Myocyte (in vitro differentiated cells): ENCODE data around the gene BTBD17. TPM values are rescaled to one million over a fixed set of nuclear protein-coding genes. Genes with fewer than 3 reads are reported as not detected.
"Not testable (repeated sequence)": the region's sequence is repeated elsewhere in the genome, so short reads cannot be mapped to it uniquely, and the experiment has no call there.

Source experiments
- DNase-seq: peaks from one replicate; pipeline ENCODE4 v3.0.0-alpha.2; 2012; ENCODE audit warnings: low read depth
- polyA plus RNA-seq: library from polyadenylated mRNA; unstranded; fragments of >200 nt; gene quantifications from one replicate; pipeline ENCODE4 v1.2.1, GENCODE V29; 2012; ENCODE audit warnings: missing spikeins
- total RNA-seq: library from RNA; depleted of rRNA; stranded (reverse); fragments of >200 nt; gene quantifications from 2 replicates; pipeline ENCODE4 v1.2.3, GENCODE V29; 2014

BTBD17 gene, protein sequence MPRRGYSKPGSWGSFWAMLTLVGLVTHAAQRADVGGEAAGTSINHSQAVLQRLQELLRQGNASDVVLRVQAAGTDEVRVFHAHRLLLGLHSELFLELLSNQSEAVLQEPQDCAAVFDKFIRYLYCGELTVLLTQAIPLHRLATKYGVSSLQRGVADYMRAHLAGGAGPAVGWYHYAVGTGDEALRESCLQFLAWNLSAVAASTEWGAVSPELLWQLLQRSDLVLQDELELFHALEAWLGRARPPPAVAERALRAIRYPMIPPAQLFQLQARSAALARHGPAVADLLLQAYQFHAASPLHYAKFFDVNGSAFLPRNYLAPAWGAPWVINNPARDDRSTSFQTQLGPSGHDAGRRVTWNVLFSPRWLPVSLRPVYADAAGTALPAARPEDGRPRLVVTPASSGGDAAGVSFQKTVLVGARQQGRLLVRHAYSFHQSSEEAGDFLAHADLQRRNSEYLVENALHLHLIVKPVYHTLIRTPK
- not detected in 2 replicates for total RNA-seq
- polyA plus RNA-seq, result not detected

DNA sequence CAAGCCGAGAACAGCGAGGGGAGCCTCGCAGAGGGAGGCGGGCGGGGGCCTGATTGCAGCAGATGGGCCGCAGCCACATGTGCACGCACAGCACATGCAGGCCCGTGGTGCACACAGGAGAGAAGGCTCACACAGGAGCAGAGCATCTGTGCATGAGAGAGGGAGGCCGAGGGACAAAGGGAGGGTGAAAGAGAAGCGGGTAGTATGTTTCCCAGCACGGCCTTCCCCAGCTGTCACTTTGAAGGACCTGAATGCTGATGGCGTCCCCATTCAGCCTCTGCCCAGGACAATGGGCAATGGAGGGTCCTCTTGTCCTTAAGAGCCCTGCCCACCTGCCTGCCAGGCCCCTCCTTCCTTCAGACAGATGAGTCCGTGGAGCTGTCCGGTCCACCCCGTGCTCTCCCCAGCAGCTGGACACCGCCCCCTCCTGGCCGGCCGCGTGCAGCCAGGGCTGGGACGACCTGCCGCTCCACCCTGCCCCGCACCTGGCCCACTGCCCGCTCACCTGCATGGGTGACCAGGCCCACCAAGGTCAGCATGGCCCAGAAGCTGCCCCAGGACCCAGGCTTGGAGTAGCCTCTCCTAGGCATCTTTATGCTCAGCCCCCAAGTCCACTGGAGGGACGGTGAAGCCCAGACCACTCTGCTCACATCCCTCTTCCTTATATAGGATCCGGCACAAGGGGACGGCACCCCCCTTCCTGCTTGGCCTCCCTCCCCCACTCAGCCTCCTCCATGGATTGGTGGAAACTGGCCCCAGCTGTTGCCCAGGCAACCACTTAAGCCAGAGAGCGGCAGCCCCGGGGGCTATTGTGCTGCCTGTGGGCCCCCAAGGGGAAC is at the start of gene BTBD17:
Gene BTBD17 (minus strand): TSS at position 639 of the 839 bp plus-strand sequence. CDS start 49 bp downstream, at position 590.
- no peak for DNase-seq

DNA sequence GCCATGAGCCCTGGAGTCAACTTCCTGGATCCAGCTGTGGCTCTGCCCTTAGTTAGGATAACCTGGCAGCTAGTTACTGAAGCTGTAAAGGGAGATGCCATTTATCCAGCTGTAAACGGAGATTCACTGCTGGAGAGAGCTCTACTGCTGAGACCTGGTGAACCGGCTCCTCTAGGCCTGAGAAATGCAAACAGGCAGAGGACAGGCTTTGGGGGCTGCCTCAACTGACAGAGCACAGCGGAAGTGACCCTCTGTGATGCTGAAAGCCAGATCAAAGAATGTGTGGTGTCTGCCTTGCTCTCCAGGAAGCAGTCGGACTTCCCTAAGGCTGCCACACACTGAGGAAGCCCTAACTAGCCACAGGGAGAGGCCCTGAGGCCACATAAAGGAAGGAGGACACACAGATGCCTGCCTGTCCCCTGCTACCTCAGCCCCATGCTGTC is 48.4 kb upstream of the BTBD17 start:
- DNase-seq, result no peak

DNA sequence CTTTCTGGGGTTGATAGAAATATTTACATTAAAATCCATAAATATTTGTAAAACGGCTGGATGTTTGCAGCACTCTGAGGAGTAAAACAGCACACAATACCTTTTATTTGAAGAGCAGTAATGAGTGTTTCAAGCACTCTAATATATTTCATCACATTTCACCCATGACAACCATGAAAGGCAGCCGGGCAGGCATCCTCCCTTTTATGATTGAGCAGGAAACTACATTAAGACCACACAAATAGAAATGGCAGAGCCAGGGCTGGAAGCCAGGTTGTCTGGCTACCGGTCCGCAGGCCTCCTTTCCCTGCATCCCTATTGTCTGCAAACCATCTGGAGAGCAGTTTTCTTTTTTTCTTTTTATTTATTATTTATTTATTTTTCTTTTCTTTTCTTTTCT is 47.1 kb upstream of the BTBD17 start:
- DNase-seq, result no peak

DNA sequence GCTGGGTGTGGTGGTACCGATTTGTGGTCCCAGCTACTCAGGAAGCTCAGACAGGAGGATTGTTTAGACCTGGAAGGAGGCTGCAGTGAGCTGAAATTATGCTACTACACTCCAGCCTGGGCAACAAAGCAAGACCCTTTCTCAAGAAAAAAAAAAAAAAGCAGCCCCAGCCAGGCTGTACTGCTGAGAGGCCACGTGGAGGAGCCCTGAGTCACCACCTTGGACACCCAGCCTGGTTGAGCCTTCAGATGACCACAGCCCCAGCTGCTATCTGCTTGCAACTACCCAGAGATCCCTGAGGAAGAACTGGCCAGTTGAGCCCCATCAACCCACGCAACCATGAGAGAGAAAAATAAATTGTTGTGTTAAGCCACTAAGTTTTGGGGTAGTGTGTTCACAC is 46.6 kb upstream of the BTBD17 start:
- peak; percentile 1 for DNase-seq

DNA sequence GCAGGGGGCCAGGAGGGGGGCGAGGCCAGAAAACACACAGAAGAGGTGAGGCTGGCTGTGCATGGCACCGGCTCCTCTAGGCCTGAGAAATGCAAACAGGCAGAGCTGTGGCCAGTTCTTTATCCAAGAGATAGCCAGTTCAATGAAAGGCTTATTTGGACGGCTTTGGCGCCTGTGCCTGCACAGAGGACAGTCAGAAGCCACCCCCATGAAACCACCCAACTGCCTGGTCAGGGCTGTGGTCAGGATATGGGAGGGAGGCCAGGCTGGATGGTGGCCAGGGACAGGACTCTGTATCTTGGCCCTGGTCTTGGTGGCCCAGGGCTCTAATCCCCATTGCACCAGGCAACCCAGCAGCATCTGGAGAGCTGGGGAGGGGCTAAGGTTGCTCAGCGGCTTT is 45.7 kb upstream of the BTBD17 start:
- DNase-seq, result no peak

DNA sequence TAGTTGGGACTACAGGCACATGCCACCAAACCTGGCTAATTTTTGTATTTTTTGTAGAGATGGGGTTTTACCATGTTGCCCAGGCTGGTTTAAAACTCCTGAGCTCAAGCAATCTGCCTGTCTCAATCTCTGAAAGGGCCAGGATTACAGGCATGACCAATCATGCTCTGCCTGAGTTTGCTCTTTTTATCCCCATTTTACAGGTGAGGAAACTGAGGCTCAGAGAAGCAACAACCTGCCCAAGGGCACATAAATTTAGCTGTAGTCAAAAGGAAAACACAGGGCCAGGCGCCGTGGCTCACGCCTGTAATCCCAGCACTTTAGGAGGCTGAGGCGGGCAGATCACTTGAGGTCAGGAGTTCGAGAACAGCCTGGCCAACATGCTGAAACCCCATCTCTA is 43.6 kb upstream of the BTBD17 start:
- DNase-seq, result not testable (repeated sequence)

DNA sequence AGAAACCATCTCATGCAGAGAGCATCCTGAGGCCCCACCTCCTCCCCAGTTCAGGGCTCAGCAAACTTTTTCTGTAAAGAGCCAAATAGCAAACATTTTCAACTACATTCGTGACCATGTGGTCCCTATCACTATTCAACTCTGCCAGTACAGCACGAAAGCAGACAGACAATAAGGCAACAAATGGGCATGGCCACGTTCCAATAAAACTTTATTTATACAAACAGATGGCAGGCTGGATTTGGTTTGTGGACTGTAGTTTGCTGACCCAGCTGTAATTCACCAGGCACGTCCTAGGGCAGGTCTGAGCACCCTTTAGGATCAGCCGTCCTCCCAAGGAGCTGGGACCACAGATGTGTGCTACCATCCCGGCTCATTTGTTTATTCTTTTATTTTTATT is 43.1 kb upstream of the BTBD17 start:
- no peak for DNase-seq

DNA sequence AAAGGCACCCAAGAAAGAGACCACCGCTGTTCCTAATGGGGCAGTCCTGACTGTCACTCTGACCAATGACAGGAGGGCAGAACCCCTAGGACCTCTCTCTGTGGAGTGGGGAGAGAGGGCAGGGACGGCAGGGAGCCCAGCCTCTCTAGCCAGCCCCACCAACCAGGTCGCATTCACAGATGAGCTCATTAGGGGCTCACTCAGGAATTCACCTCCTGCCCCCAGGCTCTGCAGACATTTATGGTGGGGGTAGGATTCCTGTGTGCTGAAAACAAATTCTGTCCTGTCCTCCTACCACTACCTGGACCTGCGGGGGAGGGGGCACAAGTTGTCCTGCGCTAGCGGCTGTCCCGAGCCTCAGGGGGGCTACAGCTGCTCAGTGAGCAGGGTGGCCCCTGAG is 42.5 kb upstream of the BTBD17 start:
- no peak for DNase-seq

DNA sequence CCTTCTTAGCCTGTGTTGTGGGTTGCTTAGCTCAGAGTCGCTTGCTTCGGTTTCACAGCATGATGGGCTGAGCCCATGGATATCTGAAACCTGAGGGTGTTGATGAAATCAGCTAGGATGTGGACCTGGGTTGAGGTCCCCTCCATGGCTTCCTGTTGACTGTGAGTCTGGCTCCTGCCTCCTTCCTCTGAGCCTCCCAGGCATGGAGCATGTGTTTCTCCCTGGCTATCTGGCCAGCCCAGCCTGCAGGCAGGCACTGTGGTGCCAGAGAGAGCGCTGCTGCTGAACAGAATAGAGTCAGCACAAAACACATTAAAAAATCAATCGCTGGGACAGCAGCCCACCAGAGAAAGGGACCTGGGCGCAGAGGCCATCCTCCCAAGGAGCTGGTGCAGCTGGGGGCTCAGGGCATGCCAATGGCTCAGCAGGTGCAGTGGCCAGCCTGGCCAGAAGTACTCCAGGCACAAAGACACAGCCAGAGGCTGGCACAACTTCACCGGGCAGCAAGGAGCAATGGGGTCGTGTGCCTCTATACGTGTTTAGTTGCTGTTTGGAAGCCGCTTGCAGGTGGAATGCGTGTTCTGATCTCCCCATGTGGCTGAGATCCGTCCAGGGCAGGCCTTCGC is 42.0 kb upstream of the BTBD17 start:
- DNase-seq, result no peak

DNA sequence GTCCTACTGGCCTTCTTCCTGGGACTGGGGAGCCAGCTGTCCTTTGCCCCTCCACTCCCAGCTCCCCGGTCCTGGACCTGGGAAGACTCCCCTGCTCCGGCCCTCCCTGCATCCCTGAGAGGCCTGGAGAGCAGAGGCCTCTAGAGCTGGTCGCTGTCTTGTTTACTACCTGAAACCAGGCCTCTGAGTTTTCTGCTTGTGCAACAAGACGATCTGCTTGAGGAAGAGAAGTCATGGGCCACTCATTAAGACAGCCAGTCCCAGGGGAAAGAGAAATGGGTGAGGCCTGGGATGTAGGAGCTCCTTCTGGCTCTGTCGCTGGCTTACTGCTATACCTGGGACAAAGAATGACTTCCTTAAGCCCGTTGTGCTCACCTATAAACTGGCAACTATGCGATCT is 40.4 kb upstream of the BTBD17 start:
- no peak for DNase-seq

DNA sequence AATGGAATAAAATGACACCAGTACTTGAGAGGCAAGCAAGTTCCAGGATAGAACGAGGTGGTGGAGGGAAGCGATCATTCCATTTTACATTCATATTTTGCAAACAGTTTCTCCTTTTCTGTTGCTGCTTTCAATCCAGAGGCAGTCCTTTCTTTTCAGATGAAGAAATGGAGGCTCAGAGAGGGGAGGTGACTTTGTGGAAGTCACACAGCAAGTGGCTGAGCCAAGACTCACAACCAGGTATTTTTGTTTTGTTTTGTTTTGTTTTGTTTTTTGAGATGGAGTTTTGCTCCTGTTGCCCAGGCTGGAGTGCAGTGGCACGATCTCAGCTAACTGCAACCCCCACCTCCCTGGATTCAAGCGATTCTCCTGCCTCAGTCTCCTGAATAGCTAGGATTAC is 34.9 kb upstream of the BTBD17 start:
- no peak for DNase-seq

DNA sequence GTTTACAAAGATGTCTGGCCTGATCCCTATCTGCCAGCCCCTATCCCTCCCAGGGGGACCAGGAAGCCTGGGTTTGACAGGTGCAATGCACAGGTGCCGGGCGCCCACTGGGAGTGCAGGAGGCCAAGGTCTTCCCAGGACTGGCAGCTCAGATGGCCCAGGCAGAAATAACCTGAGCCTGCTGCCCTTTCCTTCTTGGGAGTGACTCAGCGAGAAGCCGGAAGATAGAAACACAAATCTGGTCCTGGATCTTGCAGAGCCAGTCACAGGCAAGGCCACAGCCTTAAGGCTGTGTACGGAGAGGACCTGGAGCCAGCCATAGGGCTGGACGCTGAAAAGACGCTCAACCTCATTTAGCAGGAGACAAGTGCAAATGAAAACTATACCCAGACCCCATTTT is 33.3 kb upstream of the BTBD17 start:
- DNase-seq, result no peak

DNA sequence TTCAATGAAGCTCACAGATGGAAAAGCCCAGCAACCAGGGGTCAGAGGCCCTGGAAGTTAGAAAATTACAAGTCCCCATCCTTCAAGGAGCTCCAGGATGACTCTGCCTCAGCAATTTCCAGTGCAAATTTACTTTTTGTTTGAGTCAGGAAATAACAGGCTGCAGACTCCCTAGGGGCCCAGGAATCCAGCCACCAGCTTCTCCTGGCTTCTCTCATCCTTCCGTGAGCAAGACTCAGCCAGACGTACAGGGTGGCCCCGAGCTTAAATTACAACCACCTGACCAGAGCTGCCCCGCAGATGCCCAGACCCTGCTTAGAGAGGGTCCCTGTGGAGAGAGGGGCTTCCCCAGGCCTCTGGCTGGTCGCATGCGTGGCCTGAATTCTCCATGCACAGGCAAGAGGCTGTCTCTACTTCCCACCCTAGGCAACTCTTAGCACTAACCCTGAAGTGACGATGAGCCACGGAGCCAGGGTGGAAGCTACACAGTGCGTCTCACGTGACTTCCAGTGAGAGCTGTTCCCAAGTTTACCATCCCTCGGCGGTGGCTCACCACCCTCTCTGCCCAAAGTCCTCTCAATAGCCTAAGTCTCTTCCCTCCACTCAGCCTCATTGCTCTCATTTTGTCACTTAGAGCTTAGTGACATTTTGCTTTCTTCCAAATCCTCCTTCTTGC is 32.7 kb upstream of the BTBD17 start:
- DNase-seq, result no peak

DNA sequence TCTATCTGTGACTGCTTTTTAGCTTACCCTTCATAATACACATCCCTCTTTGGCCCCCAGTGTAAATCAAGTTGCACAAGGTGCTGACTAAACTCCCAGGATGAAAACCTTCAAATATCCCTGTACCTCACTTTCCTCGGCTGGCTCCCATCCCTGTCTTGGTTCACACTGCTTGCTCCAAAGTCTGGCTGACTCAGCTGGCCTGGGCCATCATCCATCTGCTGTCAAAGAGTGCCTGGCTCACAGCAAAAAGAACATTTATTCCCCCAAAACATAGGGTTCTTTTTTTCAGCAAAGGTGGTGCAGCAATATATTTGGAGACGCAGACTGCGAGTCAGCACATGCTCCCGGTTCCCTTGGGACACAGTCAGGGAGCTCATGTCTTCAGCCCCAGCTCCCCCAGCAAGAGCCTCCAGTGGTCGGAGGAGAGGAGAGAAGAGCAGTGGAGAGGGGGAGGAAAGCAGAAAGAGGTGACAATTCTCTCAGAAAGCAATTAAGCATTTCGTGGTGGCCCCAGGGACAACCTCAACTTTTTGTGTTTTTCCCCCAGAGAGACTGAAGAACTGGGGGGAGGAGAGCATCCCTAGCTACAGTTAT is 31.8 kb upstream of the BTBD17 start:
- DNase-seq, result no peak

DNA sequence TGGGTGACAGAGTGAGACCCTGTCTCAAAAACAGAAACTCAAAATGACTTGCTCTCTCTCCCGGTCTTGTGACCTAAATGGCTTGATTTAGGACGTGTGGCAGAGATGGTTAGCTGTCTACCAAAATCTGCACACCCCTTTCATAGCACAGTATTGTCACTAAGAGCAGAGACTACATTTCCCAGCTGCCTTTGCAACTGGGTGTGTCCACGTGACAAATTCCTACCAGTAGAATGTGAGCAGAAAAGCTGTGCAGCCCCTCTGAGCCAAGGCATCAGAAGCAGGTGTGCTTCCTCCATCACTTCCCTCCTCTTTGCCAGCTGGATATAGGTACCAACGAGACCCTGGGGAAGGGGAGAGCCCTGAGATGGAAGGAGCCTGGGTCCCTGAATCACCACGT is 31.2 kb upstream of the BTBD17 start:
- no peak for DNase-seq

DNA sequence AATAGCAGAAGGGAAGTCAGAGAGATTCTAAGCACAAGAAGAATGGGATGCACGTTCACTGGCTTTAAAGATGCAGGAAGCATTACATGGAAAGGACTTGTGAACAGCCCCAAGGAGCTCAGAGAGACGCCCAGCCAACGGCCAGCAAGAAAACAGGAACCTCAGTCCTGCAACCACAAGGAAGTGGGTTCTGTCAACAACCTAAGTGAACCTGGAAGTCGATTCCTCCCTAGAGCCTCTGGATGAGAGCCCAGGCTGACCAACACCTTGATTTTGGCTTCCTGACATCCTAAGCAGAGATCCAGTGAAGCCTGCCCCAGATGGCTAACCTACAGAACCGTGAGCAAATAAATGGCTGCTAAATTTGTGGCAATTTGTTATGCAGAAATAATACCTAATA is 30.1 kb upstream of the BTBD17 start:
- DNase-seq, result no peak

DNA sequence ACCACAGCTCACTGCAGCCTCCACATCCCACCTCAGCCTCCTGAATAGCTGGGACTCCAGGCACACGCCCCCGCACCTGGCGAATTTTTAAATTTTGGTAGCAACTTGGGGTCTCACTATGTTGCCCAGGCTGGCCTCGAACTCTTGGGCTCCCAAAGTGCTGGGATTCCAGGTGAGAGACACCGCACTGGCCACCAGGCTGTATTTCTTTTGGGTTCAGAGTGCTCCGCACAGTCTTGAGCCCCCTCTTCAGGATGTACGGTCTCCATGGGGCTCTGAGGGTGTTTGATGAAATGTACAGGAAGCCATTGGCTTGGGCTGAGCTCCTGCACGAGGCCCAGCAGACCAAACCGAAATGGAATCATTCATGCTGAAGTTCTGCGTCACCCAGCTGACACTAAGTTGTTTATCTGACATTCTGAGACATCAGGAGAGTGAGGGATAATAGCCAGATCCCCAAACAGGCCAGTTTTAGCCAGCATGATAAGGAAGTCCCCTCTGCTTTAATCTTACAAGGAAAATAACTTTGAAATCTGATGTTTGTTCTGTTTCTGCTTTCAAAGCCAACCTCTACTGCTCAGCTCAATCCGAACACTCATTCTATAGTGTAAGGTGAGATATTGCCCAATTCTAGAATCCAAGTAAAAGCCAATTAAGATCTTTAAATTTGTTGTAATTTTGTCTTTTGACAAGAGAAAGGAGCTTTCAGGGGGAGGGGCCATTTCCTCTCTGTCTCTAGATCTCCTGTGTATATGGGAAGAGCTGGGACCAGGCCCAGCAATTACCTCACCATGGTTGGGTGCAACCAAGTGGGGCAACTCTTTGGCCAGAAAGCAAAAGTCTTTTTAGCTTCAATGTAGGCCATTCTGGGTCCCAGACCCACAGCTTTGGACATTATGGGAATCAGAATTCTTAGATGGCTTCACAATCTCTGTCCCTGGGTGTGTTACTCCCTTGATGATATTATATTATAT is 29.3 kb upstream of the BTBD17 start:
- DNase-seq, result no peak

DNA sequence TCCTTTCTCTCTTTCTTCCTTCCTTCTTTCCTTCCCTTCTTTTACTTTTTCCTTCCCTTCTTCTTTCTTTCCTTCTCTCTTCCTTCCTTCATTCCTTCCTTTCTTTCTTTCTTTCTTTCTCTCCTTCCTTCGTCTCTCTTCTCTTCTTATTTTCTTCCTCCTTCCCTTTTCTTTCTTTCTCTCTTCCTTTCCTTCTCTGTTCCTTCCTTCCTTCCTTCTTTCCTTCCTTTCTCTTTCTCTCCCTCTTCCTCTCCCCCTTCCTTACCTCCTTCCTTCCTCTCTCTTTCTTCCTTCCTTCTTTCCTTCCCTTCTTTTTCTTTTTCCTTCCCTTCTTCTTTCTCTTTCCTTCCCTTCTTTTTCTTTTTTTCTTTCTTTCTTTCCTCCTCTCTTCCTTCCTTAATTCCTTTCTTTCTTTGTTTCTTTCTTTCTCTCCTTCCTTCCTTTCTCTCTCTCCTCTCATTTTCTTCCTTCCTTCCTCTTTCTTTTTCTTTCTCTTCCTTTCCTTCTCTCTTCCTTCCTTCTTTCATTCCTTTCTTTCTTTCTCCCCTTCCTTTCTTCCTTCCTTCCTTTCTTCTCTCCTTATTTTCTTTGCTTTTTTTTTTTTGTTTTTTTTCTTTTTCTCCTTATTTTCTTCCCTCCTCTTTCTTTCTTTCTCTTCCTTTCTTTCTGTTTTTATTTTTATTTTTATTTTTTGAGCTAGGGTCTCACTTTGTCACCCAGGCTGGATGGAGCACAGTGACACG is 28.4 kb upstream of the BTBD17 start:
- DNase-seq, result no peak
